Posterior cingulate gyrus (tissue), 11 donors: ENCODE results near the gene GPC6.

Source experiments
- DNase-seq, 10 donors: peaks; one replicate each; pipeline versions ENCODE4 v3.0.0 to v3.0.0-alpha.2; 2020 to 2021; ENCODE audit warnings: mixed read lengths in 3 of 10
- intact Hi-C: fragments of 100-400 bp; cut with DNase I; formaldehyde crosslinking; loops from one replicate; pipeline ENCODE4 v1.15.1; 2023

Gene GPC6

DNA sequence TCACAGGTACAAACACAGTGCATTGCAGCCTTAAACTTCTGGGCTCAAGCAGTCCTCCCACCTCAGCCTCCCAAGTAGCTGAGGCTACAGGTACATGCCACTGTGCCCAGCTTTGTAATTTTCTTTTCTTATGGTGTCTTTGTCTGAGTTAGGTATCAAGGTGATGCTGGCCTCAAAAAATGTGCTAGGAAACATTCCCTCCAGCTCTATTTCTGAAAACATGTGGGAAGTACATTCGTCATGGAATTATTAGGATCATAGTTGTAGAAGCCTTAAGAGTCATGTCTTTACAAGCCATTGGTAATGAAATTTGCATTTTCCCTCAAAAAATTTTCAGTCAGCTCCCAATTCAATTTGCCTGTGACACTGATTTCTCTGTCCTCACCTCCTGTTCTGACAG lies 1021.3 kb downstream of the GPC6 start:
- DNase-seq = no peak
- intact Hi-C loops = no loop called here

DNA sequence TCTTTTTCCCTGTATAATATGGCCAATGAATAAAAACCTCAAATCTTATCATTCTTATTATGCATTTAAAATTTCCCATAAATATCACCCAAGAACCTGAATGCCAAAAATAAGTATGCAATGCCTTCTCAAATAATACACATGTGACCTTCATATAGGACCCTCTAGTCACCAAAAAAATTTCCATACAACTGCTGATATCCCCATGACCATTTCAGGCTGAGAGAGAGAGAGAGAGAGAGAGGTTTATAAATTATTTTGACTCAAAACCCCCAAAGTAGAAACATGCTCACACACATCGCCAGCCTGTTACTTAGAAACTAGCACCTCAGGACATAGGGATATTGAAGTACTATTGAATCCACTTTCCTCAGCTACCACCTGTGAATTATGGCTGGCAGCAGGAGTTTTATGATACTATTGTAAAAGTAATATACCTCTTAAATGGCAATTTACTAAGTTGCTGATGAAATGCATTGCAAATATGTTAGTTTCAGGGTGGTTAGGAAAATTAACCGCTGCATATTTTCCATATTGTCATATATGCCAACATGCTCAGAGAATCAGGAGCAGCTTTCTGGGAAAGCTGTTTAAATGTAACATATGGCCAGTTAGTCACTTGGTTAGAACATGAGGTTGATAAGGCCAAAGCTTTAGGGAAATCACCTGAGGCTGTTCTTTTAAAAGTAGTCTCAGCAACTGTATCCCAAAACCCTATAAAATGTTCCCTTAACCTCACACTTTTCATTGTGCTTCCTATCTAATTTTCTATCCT lies 1022.0 kb downstream of the GPC6 start:
- DNase-seq = no peak
- intact Hi-C loops = no loop called here

DNA sequence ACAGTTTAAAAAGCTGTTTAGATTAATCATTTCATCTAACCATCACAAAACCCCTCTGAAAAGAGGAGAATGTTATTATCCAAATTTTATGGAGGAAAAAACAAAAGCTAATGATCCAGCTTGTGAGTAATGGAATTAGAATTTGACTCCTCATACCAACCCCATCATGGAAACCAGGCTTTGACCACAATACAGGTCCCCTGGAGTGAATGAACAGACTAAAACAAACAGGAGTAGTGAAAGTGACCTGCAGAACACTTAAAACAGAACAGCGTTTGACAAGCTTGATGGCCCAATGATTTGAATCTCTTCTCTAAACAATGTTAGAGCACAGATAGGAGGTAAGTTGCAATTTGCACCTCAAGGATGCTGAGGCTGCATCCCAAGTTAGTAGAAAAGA lies 1022.9 kb downstream of the GPC6 start:
- intact Hi-C loops = no loop called here
- DNase-seq = no peak

GRCh38 chr13:94251831-94252608 lies 1025.4 kb downstream of the GPC6 start:
- intact Hi-C loops = no loop called here
- DNase-seq = no peak

GRCh38 chr13:94254737-94255136 lies 1028.1 kb downstream of the GPC6 start:
- no peak for DNase-seq
- intact Hi-C loops = no loop called here

DNA sequence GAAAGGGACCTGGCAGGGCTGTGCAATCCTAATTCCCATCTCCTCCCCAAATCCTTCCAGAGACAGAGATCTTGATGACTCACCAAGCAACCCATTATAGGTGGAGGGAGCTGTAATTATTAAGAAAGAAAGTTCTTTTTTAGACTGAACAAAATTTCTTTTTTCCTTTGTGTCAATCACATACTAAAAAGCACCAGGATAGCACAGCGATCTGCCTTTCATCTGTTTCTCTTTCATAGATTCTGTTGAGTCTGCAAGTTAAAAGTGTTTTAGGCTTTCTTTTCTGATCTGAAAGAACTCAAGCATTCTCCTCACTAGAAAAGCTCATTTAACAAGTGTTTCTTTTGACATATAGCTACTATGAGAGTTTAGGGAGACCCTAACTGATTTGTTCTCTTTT lies 1030.1 kb downstream of the GPC6 start:
- DNase-seq = no peak
- intact Hi-C loops = no loop called here

DNA sequence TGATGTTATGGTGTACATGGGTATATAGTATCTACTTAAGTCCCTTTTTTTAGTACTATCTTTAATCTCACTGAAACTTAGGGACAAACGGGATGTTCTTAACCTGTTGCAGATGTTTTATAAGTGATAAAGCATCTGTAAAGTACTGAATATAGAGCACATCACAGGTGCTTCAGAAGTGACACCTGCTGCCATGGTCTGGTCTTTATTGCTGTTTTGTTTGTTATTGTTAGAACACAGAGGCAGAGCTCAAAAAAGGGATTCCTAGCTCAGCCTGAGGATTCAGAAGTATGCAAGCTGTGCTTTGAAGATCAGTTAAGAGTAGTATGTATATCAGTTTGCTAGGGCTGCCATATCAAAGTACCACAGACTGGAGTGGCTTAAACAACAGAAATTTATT lies 1033.4 kb downstream of the GPC6 start:
- intact Hi-C loops = no loop called here
- DNase-seq = no peak

- no peak for DNase-seq
- intact Hi-C loops = no loop called here
Measured at GRCh38 chr13:94261163-94261562, 1034.6 kb downstream of the GPC6 start.

DNA sequence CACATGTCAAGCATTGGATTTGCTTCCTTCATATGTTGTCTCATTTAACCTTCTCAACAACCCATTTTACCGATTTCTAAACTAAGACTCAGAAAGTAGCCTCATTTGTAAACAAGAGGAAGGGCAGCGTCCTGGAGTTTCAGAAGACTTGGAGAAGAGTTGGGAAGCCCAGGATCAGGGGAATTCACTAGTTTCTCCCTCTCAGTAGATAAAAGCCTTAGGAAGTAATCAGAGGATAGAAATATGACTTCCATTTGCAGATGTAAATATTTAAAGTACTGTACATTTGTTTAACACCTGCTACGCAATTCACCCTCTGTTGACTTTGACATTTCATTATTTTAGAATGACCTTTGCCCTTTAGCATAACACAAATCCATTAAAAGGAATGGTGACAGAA lies 1036.4 kb downstream of the GPC6 start:
- DNase-seq = no peak
- intact Hi-C loops = no loop called here

GRCh38 chr13:94267581-94268366 lies 1041.2 kb downstream of the GPC6 start:
- DNase-seq = no peak
- intact Hi-C loops = no loop called here

DNA sequence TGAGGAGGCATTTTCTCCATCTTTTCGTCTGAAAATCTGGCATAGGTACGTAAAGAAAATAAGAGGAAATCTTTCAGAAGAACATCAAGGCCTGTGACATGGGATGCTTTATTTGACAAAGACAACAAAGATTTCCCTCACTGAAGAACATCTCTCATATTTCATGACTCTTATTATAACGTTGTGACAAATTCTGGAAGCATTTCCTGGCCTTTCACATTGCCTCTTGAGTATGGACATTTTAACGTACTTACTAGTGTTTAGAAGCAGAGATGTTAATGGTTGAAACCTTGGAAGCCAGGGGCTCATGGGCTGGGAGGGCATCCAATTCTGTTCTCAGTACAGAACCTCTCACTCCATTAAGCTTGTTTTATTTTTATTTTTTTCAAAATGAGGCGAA lies 1042.1 kb downstream of the GPC6 start:
- intact Hi-C loops = no loop called here
- DNase-seq = no peak

GRCh38 chr13:94269557-94269956 lies 1043.0 kb downstream of the GPC6 start:
- no peak for DNase-seq
- intact Hi-C loops = no loop called here

DNA sequence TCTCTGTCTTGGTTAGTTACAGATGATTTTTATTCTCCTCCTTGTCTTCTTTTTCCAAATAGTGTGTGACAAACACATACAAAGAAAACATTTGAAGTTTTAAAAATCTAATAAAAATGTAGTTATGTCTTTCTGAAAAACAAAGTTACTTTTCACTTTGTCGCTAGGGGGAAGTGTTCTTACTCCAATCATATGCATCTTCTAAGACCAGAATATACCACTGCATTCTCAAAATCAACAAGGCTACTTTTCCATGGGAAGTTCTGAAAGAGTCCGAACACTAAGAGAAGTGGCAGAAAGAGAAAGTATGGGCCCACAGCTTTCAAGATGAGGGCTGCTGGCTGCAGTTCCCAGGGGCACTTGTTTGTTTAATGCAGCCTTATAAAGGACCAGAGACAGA lies 1043.9 kb downstream of the GPC6 start:
- intact Hi-C loops = no loop called here
- no peak for DNase-seq

DNA sequence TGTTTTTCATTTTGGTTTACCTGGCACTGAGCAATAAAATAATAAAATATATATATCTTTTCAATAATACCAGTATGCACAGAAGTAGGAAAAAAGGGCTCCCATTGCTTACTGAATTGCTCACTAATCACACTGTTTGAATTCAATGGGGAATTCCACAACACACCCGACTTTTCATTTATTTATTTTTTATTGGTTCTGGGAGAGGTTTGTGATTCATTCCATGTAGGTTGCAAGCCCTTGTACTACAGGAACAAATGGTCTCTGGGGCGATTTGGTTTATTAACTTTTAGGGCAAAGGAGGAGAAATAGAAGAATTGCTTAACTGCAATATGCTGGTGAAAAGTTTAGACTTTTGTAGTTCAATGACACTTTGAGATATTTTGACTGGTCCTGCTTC lies 1045.4 kb downstream of the GPC6 start:
- no peak for DNase-seq
- intact Hi-C loops = no loop called here

GRCh38 chr13:94280349-94280748 lies 1053.7 kb downstream of the GPC6 start:
- intact Hi-C loops = no loop called here
- no peak for DNase-seq

GRCh38 chr13:94280845-94281244 lies 1054.2 kb downstream of the GPC6 start:
- DNase-seq = no peak
- intact Hi-C loops = no loop called here

DNA sequence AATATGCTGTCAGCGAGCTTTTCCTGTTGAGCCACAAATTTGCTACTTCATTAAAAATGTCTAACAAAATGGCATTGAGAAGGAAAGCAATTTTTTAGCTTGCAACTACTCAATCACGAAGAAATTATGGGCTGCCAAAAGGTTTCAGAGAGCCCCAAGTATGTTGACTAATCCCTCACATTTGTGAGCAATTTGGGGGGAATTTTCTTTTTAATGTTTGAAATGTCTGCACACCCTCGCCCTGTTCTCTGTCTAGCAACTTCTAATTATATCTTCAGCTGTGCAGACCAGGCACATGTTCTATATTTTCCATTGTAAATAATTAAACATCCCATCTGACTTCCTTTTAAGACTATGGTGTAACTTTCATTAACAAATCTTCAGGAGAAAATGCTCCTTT lies 1060.0 kb downstream of the GPC6 start:
- DNase-seq = no peak
- intact Hi-C loops = no loop called here

DNA sequence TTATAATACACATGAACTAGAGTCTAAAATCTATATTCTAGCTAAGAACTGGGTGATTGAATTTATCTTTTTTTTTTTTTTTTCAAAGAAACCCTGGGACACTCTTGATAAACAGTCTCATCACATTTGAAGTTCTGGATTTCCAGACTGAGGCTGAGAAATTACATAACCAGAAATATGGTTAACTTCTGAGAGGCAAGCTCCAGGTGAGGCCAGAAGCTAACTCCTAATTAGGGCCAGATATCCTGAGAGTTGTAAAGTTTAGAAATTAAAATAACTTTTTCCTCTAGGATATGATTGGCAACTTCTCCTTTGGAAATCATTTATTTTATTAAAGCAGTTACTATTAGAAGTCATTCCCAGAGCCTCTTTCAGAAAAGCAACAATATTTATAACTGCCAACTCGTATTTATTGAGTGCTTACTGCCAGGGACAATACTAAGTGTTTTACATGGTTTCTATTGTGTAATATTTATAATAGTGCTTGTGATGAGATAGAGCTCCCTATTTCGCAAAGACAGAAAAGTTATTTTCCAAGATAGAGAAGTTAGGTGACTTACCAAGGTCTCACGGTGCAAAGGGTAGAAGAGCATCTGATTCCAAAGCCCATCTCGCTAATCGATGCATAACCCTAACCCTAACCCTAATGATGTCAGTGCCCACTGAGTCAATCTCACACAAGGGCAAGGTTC lies 1065.2 kb downstream of the GPC6 start:
- DNase-seq = no peak
- intact Hi-C loops = no loop called here

- no peak for DNase-seq
- intact Hi-C loops = no loop called here
Measured at GRCh38 chr13:94292323-94292640, 1065.7 kb downstream of the GPC6 start.

DNA sequence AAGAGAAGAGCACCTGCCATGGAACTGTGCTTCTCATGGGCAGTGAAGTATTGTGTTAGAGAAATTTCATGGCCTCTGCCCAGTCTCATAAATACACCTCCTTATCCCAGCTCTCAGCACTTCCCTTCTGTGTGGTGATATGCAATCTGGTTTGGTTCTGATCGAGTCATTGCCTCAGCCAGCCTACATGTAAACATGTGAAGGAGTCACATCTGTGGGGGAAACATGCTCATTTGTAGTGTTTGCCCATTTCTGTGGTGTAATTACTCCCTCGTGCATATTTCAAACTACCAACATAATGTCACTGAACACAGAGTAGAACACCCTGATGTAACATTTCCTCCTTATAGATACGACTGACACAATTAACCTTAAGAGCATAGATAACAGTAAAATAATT lies 1069.9 kb downstream of the GPC6 start:
- no peak for DNase-seq
- intact Hi-C loops = no loop called here

- intact Hi-C loops = no loop called here
- no peak for DNase-seq
Measured at GRCh38 chr13:94298346-94298745, 1071.7 kb downstream of the GPC6 start.
